HL-60 (cell line): ENCODE results near the gene LACC1.

Experiments used
- CTCF ChIP-seq: IDR thresholded peaks from one replicate; pipeline ENCODE4 v1.5.1; 2011; ENCODE audit warnings: low read length, control low read depth, inconsistent platforms; ENCODE audit not compliant: insufficient read depth
- GABPA ChIP-seq: IDR thresholded peaks from 2 replicates; pipeline ENCODE4 v1.6.1; 2012; ENCODE audit warnings: low read depth
- POLR2AphosphoS5 ChIP-seq: IDR thresholded peaks from 2 replicates; pipeline ENCODE4 v1.6.1; 2012; ENCODE audit warnings: low read depth
- SPI1 ChIP-seq: IDR thresholded peaks from 2 replicates; pipeline ENCODE4 v1.6.1; 2012; ENCODE audit warnings: low read depth, mild to moderate bottlenecking, borderline replicate concordance

- TF ChIP-seq CTCF (no peak), POLR2AphosphoS5 (no peak), GABPA (no peak), SPI1 (no peak)
These were observed 38.9 kb downstream of the LACC1 start for GRCh38 chr13:43918636-43919035.
